HepG2 (cell line): Measurements from ENCODE around the gene GNB1. TPM values are rescaled to one million over a fixed set of nuclear protein-coding genes. Genes with fewer than 3 reads are reported as not detected.

ENCODE experiments used
- BRCA1 ChIP-seq: sonication (generic); formaldehyde crosslinking; IDR thresholded peaks from 2 replicates; pipeline ENCODE4 v1.4.0; 2020; ENCODE audit warnings: missing genetic modification reagents
- DZIP1 ChIP-seq: sonication (generic); formaldehyde crosslinking; IDR thresholded peaks from 2 replicates; pipeline ENCODE4 v1.5.0; 2020; ENCODE audit warnings: mild to moderate bottlenecking, missing genetic modification reagents
- FOXM1 ChIP-seq: sonication (generic); formaldehyde crosslinking; IDR thresholded peaks from 2 replicates; pipeline ENCODE4 v1.5.0; 2020; ENCODE audit warnings: missing genetic modification reagents
- GFI1 ChIP-seq: sonication (generic); formaldehyde crosslinking; IDR thresholded peaks from 2 replicates; pipeline ENCODE4 v1.5.0; 2020; ENCODE audit warnings: missing genetic modification reagents, mild to moderate bottlenecking, borderline replicate concordance
- IKZF1 ChIP-seq: fragments of 450-650 bp; IDR thresholded peaks from 2 replicates; pipeline ENCODE4 v1.7.1; 2016
- KAT8 ChIP-seq: IDR thresholded peaks from 2 replicates; pipeline ENCODE4 v1.6.1; 2016; ENCODE audit warnings: missing genetic modification reagents, missing compliant biosample characterization
- LRRFIP1 ChIP-seq: sonication (generic); formaldehyde crosslinking; conservative IDR thresholded peaks from 2 replicates; pipeline ENCODE4 v1.4.0; 2020; ENCODE audit warnings: missing genetic modification reagents
- MED13 ChIP-seq: sonication (generic); formaldehyde crosslinking; IDR thresholded peaks from 2 replicates; pipeline ENCODE4 v1.5.0; 2020; ENCODE audit warnings: missing genetic modification reagents
- MEF2D ChIP-seq: sonication (generic); formaldehyde crosslinking; IDR thresholded peaks from 2 replicates; pipeline ENCODE4 v1.5.1; 2020; ENCODE audit warnings: mild to moderate bottlenecking, missing genetic modification reagents
- NR1H2 ChIP-seq: sonication (generic); formaldehyde crosslinking; IDR thresholded peaks from 2 replicates; pipeline ENCODE4 v1.8.1; 2022; ENCODE audit warnings: low read depth, missing genetic modification reagents, borderline replicate concordance
- NR2C2 ChIP-seq: sonication (generic); formaldehyde crosslinking; IDR thresholded peaks from 2 replicates; pipeline ENCODE4 v1.4.0; 2020; ENCODE audit warnings: missing genetic modification reagents, mild to moderate bottlenecking, moderate library complexity, borderline replicate concordance
- PPARG ChIP-seq: conservative IDR thresholded peaks from 2 replicates; pipeline ENCODE4 v1.6.1; 2016; ENCODE audit warnings: missing biosample characterization, missing genetic modification reagents
- PREB ChIP-seq: sonication (generic); formaldehyde crosslinking; IDR thresholded peaks from 2 replicates; pipeline ENCODE4 v1.4.0; 2020; ENCODE audit warnings: missing genetic modification reagents
- RXRB ChIP-seq: IDR thresholded peaks from 2 replicates; pipeline ENCODE4 v1.6.1; 2016; ENCODE audit warnings: borderline replicate concordance, missing genetic modification reagents, missing compliant biosample characterization
- SRSF4 ChIP-seq: fragments of 200-400 bp; formaldehyde crosslinking; IDR thresholded peaks from one replicate; pipeline ENCODE4 v1.6.1; 2018; ENCODE audit warnings: mild to moderate bottlenecking, low read depth, low read length, moderate library complexity; ENCODE audit not compliant: poor library complexity, severe bottlenecking
- XBP1 ChIP-seq: sonication (generic); formaldehyde crosslinking; IDR thresholded peaks from 2 replicates; pipeline ENCODE4 v1.5.0; 2020; ENCODE audit warnings: missing genetic modification reagents
- ZNF124 ChIP-seq: sonication (generic); formaldehyde crosslinking; IDR thresholded peaks from 2 replicates; pipeline ENCODE4 v1.4.0; 2020; ENCODE audit warnings: missing genetic modification reagents
- ZNF232 ChIP-seq: sonication (generic); formaldehyde crosslinking; IDR thresholded peaks from 2 replicates; pipeline ENCODE4 v1.4.0; 2020; ENCODE audit warnings: missing genetic modification reagents, borderline replicate concordance
- ZNF234 ChIP-seq: sonication (generic); formaldehyde crosslinking; conservative IDR thresholded peaks from 2 replicates; pipeline ENCODE4 v1.5.1; 2020; ENCODE audit warnings: mild to moderate bottlenecking, missing genetic modification reagents
- ZNF263 ChIP-seq: sonication (generic); formaldehyde crosslinking; IDR thresholded peaks from 2 replicates; pipeline ENCODE4 v1.4.0; 2020; ENCODE audit warnings: missing genetic modification reagents
- ZNF362 ChIP-seq: sonication (generic); formaldehyde crosslinking; IDR thresholded peaks from 2 replicates; pipeline ENCODE4 v1.4.0; 2020; ENCODE audit warnings: missing genetic modification reagents, mild to moderate bottlenecking, borderline replicate concordance
- ZNF430 ChIP-seq: sonication (generic); formaldehyde crosslinking; IDR thresholded peaks from 2 replicates; pipeline ENCODE4 v1.9.0; 2021; ENCODE audit warnings: mild to moderate bottlenecking, missing genetic modification reagents
- polyA plus RNA-seq, 8 experiments: library from polyadenylated mRNA; depleted of rRNA in 3 of 8; stranded (reverse) in 7 of 8; unstranded in 1 of 8; fragments of >200 nt; fragmentation: Illumina TruSeq in 4 of 8; extraction: Trizol in 4 of 8; gene quantifications; 2 replicates each; pipeline versions ENCODE4 v1.2.1 to v1.2.3, GENCODE V29; 2011 to 2016; ENCODE audit warnings: low read depth in 4 of 8, missing spikeins in 1 of 8, mixed read lengths in 1 of 8; ENCODE audit not compliant: insufficient read depth in 1 of 8
- total RNA-seq, 5 experiments: library from RNA; depleted of rRNA; stranded (reverse); fragments of >200 nt; fragmentation: Illumina TruSeq; extraction: Trizol; gene quantifications; 2 replicates each; pipeline ENCODE4 v1.2.3, GENCODE V29; 2016; ENCODE audit warnings: low read depth in 1 of 5

The GNB1 gene
- total and polyA plus RNA-seq, 2 of the 13 experiments (the other 11 are each of a cell fraction or from before 2014, with no cell fraction given) = 66.2 to 327 TPM

- TF ChIP-seq DZIP1 (CRISPR knock-in tag) = no peak
- TF ChIP-seq XBP1 = no peak
- peak; percentile 51; the same call in 1 of the 2 replicates for TF ChIP-seq ZNF232 (CRISPR knock-in tag)
- no peak for TF ChIP-seq SRSF4
- no peak for TF ChIP-seq RXRB
- no peak for TF ChIP-seq FOXM1 (CRISPR knock-in tag)
- TF ChIP-seq ZNF234 (CRISPR knock-in tag) = no peak
- TF ChIP-seq NR1H2 (CRISPR knock-in tag) = no peak
- TF ChIP-seq PREB (CRISPR knock-in tag) = no peak
- peak; percentile 35; the same call in 1 of the 2 replicates for TF ChIP-seq ZNF263 (CRISPR knock-in tag)
- TF ChIP-seq NR2C2 (CRISPR knock-in tag) = 0 out of 2 replicates have a peak, but pooled peaks have one; percentile 6
- TF ChIP-seq ZNF362 (CRISPR knock-in tag) = peak; percentile 35; the same call in 1 of the 2 replicates
- TF ChIP-seq IKZF1 = no peak
- TF ChIP-seq GFI1 (CRISPR knock-in tag) = 0 out of 2 replicates have a peak, but pooled peaks have one; percentile 31
- TF ChIP-seq MEF2D (CRISPR knock-in tag) = 0 out of 2 replicates have a peak, but pooled peaks have one; percentile 18
- 0 out of 2 replicates have a peak, but pooled peaks have one; percentile 45 for TF ChIP-seq BRCA1 (CRISPR knock-in tag)
- TF ChIP-seq KAT8 = 0 out of 2 replicates have a peak, but pooled peaks have one; percentile 17
- TF ChIP-seq ZNF124 (CRISPR knock-in tag) = 0 out of 2 replicates have a peak, but pooled peaks have one; percentile 15
- TF ChIP-seq ZNF430 (CRISPR knock-in tag) = 0 out of 2 replicates have a peak, but pooled peaks have one; percentile 39
- TF ChIP-seq LRRFIP1 = no peak
- TF ChIP-seq MED13 (CRISPR knock-in tag) = peak; percentile 33; the same call in 1 of the 2 replicates
- 0 out of 2 replicates have a peak, but pooled peaks have one; percentile 23 for TF ChIP-seq PPARG (CRISPR knock-in tag)
Measured at GRCh38 chr1:1777583-1777899, 113.3 kb downstream of the GNB1 start (continued).
